ENCODE data around the gene SCD5.

GRCh38 chr4:82681754-82682153, 116.8 kb downstream of the SCD5 start:
- TF ChIP-seq EP300 (IDR thresholded peaks at IDR 0.05), result no peak
- no peak for TF ChIP-seq CTCF (IDR thresholded peaks at IDR 0.05)

Data from esophagus muscularis mucosa (tissue), 3 donors.